OCI-LY3 (cell line): ENCODE data around the gene HAGHL.

ENCODE experiments used
- CTCF ChIP-seq: fragments of 200-600, 300-600 bp; sonication (generic); IDR thresholded peaks from 2 replicates; pipeline ENCODE4 v1.5.1; 2014; ENCODE audit warnings: antibody characterized with exemption, low read length, low read depth
- EZH2phosphoT487 ChIP-seq: fragments of 200-600 bp; shearing (Covaris generic); IDR thresholded peaks from 2 replicates; pipeline ENCODE4 v1.6.1; 2018; ENCODE audit warnings: antibody characterized with exemption, mixed run types, low read depth

GRCh38 chr16:776824-777223 lies 49.9 kb downstream of the HAGHL start:
- TF ChIP-seq CTCF (no peak), EZH2phosphoT487 (no peak)
